NB4 (cell line): ENCODE data around the gene FOSL2.

Experiments used
- CTCF ChIP-seq: IDR thresholded peaks from one replicate; pipeline ENCODE4 v1.5.1; 2012; ENCODE audit warnings: low read depth, low read length
- MAX ChIP-seq: IDR thresholded peaks from 2 replicates; pipeline ENCODE4 v1.6.1; 2011; ENCODE audit warnings: low read depth, low read length

GRCh38 chr2:28404086-28404485, 11.4 kb downstream of the FOSL2 start:
- TF ChIP-seq CTCF (no peak), MAX (no peak)
